Muscle of back (tissue), 11 donors: ENCODE data around the gene PCED1B. TPM values are rescaled to one million over a fixed set of nuclear protein-coding genes. Genes with fewer than 3 reads are reported as not detected.
"Not testable (repeated sequence)": the region's sequence is repeated elsewhere in the genome, so short reads cannot be mapped to it uniquely, and the experiment has no call there.

Experiments used
- DNase-seq, 3 donors: peaks; one replicate each; pipeline versions ENCODE4 v3.0.0 to v3.0.0-alpha.2; 2013
- polyA plus RNA-seq, 10 donors: library from polyadenylated mRNA; unstranded; fragments of 120-200 nt; gene quantifications; one replicate each; pipeline ENCODE4 v1.2.1, GENCODE V29; 2013; ENCODE audit not compliant: insufficient read length in 10 of 10

Gene PCED1B
- polyA plus RNA-seq, 10 donors: 0.21 to 3.3 (median 0.86) TPM

DNA sequence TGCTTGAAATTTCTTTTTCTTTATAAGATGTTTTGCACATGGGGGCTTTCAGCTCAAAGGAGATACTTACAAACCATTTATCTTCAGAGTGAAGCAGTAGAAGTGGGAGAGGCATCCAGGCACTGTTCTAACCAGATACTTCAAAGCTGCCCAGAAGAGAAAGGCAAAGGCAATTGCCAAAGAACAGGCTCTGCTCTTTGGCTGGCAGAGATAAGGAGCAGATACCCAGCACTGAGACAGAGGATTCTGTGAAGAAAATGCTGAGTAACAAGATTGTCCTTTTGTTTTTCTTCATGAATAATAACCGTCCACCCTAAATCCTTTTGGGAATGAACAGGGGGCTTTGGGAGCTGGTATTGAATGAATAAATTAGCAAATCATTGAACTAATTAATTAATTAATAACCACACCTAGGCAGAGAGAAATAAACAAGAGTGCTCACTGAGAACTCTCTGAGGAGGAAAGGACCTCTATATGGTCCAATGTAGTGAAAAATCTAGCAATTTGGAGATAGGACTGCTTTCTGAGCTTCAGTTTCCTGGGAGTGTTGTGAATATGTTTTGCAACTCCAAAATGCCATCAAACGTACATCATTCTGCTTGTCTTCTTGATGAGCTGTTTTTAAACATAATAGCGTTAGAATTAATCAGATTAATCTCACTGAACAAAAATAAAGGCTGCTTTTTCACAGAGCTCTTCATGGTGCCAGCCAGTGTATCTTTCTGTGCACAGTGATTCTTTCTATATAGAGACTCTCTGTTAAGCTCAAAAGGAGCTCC lies 193.2 kb downstream of the PCED1B start:
- DNase-seq: no peak

DNA sequence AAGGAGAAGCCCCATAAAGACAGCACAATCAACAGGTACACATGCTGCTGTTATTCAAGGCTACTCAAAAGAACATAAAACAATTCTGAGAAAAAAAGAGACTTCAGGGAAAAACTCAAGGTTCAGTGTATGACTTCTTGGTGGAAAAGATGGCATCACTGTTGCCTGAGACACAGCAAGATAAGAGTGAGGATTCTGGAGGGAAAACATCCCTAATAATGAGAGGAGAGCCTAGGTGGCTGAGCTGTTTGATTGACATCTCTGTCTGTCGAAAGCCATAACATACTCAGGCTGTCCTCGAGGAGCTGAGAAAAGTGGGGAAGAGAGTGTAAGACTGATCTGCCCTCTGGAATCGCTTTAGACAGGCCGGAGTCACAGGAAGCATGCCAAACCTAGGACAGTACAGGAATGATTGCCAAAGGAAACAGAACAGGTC lies 193.8 kb downstream of the PCED1B start:
- DNase-seq: no peak

- no peak for DNase-seq
Observed at GRCh38 chr12:47274760-47275159, 195.3 kb downstream of the PCED1B start.

DNA sequence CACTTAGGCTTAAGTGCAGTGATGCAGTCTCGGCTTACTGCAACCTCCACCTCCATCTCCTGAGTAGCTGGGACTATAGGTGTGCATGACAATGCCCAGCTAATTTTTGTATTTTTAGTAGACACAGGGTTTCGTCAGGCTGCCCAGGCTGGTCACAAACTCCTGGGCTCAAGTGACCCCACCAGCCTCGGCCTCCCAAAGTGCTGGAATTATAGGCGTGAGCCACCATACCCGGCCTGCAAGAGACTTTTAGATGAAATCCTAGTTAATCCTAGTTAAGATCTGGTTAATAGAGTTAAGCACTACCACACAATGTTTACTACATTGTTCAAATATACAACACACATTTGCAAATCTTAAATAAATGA lies 196.8 kb downstream of the PCED1B start:
- no peak for DNase-seq

DNA sequence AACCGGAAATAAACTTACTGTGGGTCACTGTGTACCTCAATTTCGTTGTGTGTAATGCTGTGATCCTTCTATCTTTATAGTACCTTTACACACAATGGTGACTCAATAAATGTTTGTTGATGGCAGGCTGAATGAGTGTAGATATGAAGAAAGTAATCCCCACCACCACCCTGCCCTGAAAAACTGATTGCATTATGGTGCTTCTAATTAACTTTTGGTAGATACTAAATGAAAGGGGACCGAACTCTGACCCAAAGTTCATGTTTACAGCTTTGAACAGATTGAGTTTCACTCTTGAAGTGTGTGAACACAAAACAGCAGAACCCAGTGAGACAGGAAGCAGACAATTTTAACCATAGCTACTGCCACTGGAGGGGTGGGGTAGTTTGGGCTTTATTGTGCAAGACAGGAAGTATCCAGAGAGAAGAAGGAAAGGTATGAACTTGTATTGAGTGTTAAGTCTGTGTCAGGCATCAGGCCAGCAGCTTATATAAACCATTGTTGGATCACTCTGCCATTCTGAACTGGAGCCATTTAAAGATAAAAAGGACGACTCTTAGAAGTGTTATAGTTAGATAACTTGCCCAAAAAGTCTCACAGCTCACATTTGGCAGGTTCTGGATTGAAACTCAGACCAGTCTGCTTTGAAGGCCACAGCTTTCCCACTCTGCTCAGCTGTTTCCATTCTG lies 197.3 kb downstream of the PCED1B start:
- DNase-seq: peak; percentile 9 to 51 (median 29)

GRCh38 chr12:47277972-47278448 lies 198.6 kb downstream of the PCED1B start:
- DNase-seq: peak in 1 of 3 donors; percentile 82

DNA sequence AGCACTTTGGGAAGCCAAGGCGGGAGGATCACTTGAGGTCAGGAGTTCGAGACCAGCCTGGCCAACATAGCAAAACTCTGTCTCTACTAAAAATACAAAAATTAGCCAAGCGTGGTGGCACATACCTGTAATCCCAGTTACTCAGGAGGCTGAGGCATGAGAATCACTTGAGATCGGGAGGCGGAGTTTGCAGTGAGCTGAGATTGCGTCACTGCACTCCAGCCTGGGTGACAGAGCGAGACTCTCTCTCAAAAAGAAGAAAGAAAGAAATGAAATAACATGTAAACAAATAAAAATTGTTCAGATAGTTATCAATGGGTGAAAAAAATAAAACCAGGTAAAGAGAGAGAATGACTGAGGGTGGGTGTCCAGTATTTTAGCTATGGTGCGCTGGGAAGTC lies 200.3 kb downstream of the PCED1B start:
- DNase-seq: not testable (repeated sequence)

DNA sequence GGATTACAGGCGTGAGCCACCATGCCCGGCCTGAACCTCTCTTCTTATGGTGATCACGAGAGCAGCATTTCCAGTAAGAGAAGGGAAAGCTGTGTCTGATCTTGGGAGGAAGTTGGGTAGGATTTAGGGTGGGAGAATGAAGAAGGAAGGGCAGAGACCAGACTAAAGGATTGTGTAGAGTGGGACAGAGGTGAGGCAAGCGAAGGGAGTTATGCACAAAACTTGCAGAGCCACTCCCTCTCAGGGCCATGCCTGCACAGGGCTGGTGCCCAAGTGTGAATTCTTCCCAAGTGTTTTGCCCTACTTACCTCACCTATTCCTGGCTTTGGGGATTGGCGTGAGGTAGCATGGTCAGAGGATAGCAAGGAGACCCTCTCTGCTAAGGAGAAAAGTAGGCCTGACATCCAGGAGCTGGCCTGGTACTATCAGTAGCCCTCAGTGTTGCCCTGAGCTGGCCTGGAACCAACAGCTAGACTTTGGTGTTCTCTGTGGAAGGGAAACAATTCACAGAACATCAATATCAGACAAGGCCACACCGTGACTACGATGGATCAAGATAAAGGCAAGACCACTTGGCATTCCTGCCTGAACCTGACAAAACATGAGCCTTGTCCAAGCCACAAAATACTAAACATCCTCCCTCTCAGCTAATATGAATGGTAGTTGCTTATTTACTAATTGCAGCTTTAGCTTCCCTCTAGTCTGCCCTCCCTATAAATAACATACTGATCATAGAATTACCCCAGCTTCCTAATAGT lies 201.3 kb downstream of the PCED1B start:
- no peak for DNase-seq

- DNase-seq: peak in 1 of 3 donors; percentile 34
Observed at GRCh38 chr12:47281667-47282171, 202.3 kb downstream of the PCED1B start.

- DNase-seq: peak in 1 of 3 donors; percentile 40
Observed at GRCh38 chr12:47282206-47282605, 202.8 kb downstream of the PCED1B start.

Other genes starting within 250 kb of the PCED1B start
- gene AMIGO2, start 338 bp downstream of the PCED1B start, polyA plus RNA-seq: 1 to 10 TPM; 1.5 to 6.9 (median 2.0) TPM